Measurements from ENCODE around the gene MYO3B.

DNA sequence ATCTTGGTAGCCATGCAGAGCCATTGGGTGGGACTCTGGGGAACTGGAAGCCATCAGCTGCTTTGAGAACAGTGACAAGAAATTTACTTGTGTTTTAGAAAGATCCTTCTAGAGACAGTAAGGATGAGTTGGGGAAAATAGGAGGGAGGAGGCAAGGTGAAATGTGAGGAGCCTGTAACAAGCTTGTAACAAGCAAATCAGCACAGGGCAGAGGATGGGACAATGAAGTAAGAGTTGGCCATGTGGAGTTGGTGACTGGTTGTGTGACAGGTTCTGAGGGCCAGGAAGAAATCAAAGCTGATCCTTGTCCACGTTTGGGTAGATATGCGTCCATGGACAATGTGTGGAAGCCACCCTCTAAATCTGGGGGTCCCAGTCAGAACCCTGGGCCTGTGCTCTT is 84.4 kb downstream of the MYO3B start:
- TF ChIP-seq GFI1B (tag by site-specific recombination; IDR thresholded peaks at IDR 0.05) (no peak), CTCF (tag by site-specific recombination; IDR thresholded peaks at IDR 0.05) (no peak), PATZ1 (tag by site-specific recombination; IDR thresholded peaks at IDR 0.05) (no peak), ZNF658 (tag by site-specific recombination; IDR thresholded peaks at IDR 0.05) (no peak), MYNN (tag by site-specific recombination; IDR thresholded peaks at IDR 0.05; ENCODE audit: borderline replicate concordance) (no peak), ZNF623 (tag by site-specific recombination; IDR thresholded peaks at IDR 0.05) (no peak), ZFP3 (tag by site-specific recombination; IDR thresholded peaks at IDR 0.05; ENCODE audit: low read depth) (no peak), TCF7L2 (IDR thresholded peaks at IDR 0.05; ENCODE audit: borderline replicate concordance, low read depth, low read length) (no peak), ZNF138 (tag by site-specific recombination; IDR thresholded peaks at IDR 0.05; ENCODE audit: borderline replicate concordance) (no peak), ZNF560 (tag by site-specific recombination; IDR thresholded peaks at IDR 0.05; ENCODE audit: borderline replicate concordance) (no peak), ZNF239 (tag by site-specific recombination; IDR thresholded peaks at IDR 0.05) (no peak)
- TF ChIP-seq, protein P1, sequence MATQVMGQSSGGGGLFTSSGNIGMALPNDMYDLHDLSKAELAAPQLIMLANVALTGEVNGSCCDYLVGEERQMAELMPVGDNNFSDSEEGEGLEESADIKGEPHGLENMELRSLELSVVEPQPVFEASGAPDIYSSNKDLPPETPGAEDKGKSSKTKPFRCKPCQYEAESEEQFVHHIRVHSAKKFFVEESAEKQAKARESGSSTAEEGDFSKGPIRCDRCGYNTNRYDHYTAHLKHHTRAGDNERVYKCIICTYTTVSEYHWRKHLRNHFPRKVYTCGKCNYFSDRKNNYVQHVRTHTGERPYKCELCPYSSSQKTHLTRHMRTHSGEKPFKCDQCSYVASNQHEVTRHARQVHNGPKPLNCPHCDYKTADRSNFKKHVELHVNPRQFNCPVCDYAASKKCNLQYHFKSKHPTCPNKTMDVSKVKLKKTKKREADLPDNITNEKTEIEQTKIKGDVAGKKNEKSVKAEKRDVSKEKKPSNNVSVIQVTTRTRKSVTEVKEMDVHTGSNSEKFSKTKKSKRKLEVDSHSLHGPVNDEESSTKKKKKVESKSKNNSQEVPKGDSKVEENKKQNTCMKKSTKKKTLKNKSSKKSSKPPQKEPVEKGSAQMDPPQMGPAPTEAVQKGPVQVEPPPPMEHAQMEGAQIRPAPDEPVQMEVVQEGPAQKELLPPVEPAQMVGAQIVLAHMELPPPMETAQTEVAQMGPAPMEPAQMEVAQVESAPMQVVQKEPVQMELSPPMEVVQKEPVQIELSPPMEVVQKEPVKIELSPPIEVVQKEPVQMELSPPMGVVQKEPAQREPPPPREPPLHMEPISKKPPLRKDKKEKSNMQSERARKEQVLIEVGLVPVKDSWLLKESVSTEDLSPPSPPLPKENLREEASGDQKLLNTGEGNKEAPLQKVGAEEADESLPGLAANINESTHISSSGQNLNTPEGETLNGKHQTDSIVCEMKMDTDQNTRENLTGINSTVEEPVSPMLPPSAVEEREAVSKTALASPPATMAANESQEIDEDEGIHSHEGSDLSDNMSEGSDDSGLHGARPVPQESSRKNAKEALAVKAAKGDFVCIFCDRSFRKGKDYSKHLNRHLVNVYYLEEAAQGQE (tag by site-specific recombination; IDR thresholded peaks at IDR 0.05): no peak

Measured in HEK293 (cell line).